Duodenal mucosa (tissue), 2 donors: ENCODE data around the gene USP48.

Experiments
- H3K27ac ChIP-seq: one replicate; pipeline ENCODE4 v1.7.0; 2013; ENCODE audit warnings: low read depth, low read length
- H3K27me3 ChIP-seq, 2 donors: one replicate each; pipeline ENCODE4 v1.7.0; 2013; ENCODE audit warnings: low read length in 2 of 2, control low read depth in 1 of 2; ENCODE audit not compliant: insufficient read depth in 2 of 2, control insufficient read depth in 1 of 2
- H3K36me3 ChIP-seq, 2 donors: one replicate each; pipeline ENCODE4 v1.7.0; 2013; ENCODE audit warnings: low read length in 2 of 2, control low read depth in 1 of 2; ENCODE audit not compliant: insufficient read depth in 2 of 2, control insufficient read depth in 1 of 2
- H3K4me1 ChIP-seq, 2 donors: one replicate each; pipeline ENCODE4 v1.7.0; 2013; ENCODE audit warnings: low read length in 2 of 2, control low read depth in 1 of 2; ENCODE audit not compliant: insufficient read depth in 2 of 2, control insufficient read depth in 1 of 2
- H3K4me3 ChIP-seq, 2 donors: one replicate each; pipeline ENCODE4 v1.7.0; 2013; ENCODE audit warnings: low read length in 2 of 2, low read depth in 1 of 2
- H3K9ac ChIP-seq, 2 donors: one replicate each; pipeline ENCODE4 v1.7.0; 2013; ENCODE audit warnings: low read length in 2 of 2, low read depth in 1 of 2
- H3K9me3 ChIP-seq, 2 donors: one replicate each; pipeline ENCODE4 v1.7.0; 2013; ENCODE audit warnings: low read length in 2 of 2, control low read depth in 1 of 2; ENCODE audit not compliant: control insufficient read depth in 1 of 2

The USP48 gene

GRCh38 chr1:21671915-21672314 lies 111.0 kb downstream of the USP48 start:
- H3K27ac ChIP-seq = no peak overlapping the region
- peaks cover 16 to 27% of the 10 kb centered on the region in 2 donors for H3K4me1 ChIP-seq
- H3K9ac ChIP-seq = no peak overlapping the region
- no peak overlapping the region for H3K4me3 ChIP-seq
- peaks cover 0 to under 1% of the 10 kb centered on the region in 2 donors for H3K36me3 ChIP-seq
- peaks cover 20 to 36% of the 10 kb centered on the region in 2 donors for H3K27me3 ChIP-seq
- H3K9me3 ChIP-seq = no peaks in the 10 kb centered on the region

DNA sequence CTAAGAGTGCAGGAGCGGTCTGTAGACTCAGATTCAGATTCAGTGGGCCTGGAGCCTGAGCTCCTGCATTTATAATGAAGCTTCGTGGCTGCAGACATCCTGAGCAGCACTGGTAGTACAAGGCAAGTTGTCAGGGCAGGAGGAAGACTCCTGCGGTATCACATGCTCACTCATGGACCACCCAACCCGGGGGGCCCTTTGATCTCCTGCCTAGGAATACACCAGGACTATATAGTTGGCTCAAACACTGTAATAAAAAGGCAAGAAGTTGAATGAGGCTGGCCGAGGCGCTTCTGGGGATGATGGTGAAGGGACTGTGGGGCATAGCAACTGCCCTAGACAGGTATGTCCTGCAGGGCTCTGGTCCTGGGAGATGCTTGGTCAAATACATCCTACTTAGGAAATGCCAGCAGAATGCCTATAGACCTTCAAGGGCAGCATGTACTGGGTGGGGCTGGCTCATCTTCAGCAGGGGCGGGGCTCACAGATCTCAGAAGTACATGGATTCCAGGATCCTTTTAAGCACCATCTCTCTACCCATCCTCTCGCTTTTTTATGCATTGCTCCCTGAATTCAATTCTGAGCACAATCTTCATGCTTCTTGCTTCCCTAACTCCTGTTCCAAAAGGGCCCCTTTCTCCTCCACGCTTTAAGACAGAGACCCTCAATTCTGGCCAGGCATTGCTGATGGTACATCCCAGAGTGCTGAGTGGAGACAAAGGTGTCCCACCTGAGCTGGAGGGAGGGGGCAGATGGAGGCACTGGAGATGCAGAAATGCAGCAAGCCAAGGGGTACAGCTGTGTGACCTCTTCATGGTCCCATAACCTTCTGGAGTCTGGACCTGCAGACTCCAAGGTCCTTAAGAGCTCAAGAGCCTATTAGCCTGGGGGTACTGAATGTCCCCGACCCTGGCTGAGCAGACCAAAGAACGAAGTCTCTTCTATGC lies 111.7 kb downstream of the USP48 start:
- H3K36me3 ChIP-seq = no peaks in the 10 kb centered on the region
- H3K27me3 ChIP-seq = peaks cover 20 to 43% of the 10 kb centered on the region in 2 donors

GRCh38 chr1:21670059-21670881 lies 112.7 kb downstream of the USP48 start:
- Histone ChIP-seq H3K27me3 (peaks cover 20 to 47% of the 10 kb centered on the region in 2 donors), H3K27ac (no peak overlapping the region), H3K9ac (no peak overlapping the region), H3K9me3 (no peaks in the 10 kb centered on the region), H3K36me3 (no peaks in the 10 kb centered on the region), H3K4me3 (peak overlapping the region in 1 of 2 donors; percentile 59), H3K4me1 (peaks cover 16 to 27% of the 10 kb centered on the region in 2 donors)

More for the DNA sequence above, 111.7 kb downstream of the USP48 start:
- Histone ChIP-seq H3K4me1 (peaks cover 16 to 27% of the 10 kb centered on the region in 2 donors), H3K4me3 (no peak overlapping the region), H3K27ac (no peak overlapping the region), H3K9ac (no peak overlapping the region), H3K9me3 (no peaks in the 10 kb centered on the region)

DNA sequence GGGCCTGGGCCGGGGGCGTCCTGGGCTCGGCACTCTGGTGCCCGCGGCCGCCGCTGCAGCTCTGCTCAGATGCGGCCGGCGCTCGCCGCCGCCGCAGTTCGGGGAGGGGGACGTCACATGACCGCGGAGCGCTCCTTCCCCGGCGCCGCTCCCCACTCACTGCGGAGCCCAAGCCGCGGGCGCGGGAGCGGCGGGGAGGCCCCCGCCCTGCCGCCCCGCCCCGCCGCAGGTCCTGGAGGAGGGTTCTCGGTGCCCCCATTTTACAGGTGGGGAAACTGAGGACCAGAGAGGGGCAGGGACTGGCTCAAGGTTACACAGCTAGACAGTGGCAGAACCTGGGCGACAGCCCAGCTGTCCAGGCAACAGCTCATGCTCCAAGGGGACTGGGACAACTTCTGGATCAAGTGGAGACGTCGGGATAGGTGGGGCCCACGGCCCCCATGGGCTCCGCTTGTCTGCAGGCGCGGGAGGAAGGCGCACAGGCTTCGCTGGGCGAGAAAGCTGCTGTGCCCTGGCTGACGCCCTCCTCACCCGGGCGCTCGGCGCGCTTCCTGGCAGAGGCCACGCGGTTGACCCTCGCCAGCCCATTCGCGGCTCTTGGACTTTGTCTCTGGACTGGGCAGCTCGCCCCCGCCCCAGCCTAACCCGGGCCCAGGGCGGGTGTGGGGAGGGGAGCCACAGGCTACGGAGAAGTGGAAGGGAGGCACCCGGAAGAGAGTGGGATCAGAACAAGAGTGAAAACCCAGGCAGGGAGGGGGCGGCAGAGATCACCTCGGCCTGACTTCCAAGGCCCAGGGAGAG lies 113.5 kb downstream of the USP48 start, which contains the start of gene RAP1GAP:
Gene RAP1GAP (minus strand): TSS at position 100 of the 801 bp plus-strand sequence. CDS start 49,325 bp downstream, outside the sequence.
- H3K9me3 ChIP-seq = no peaks in the 10 kb centered on the region
- peak within 1 kb of the TSS; percentile 59 to 64 for H3K4me3 ChIP-seq
- H3K9ac ChIP-seq = no peak within 1 kb of the TSS
- H3K27me3 ChIP-seq = peaks cover 20 to 54% of the 10 kb centered on the region in 2 donors
- peaks cover 16 to 27% of the 10 kb centered on the region in 2 donors for H3K4me1 ChIP-seq
- H3K36me3 ChIP-seq = no peaks in the 10 kb centered on the region
- H3K27ac ChIP-seq = no peak within 1 kb of the TSS

DNA sequence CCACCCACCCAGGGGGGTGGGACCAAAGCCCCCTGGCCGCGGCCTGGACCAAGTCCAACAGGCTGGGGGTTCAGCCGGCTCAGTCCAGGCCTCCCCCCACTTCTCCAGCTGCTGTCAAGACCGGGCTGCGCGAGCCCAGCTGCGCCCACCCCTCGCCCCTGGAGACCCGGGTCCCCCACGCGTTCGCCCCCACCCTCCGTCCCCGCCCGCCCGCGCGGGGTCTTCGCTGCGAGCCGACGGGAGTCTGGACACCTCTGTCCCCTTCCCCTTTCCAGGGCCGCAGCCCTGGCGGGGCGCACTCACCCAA lies 114.0 kb downstream of the USP48 start:
- Histone ChIP-seq H3K36me3 (no peaks in the 10 kb centered on the region), H3K4me3 (peak overlapping the region; percentile 59 to 64), H3K9ac (no peak overlapping the region), H3K9me3 (no peaks in the 10 kb centered on the region), H3K27me3 (peaks cover 20 to 54% of the 10 kb centered on the region in 2 donors), H3K4me1 (peaks cover 16 to 27% of the 10 kb centered on the region in 2 donors), H3K27ac (no peak overlapping the region)

- Histone ChIP-seq H3K9ac (no peak overlapping the region), H3K27me3 (peaks cover 20 to 54% of the 10 kb centered on the region in 2 donors), H3K4me3 (peak overlapping the region in 1 of 2 donors; percentile 64), H3K36me3 (no peaks in the 10 kb centered on the region), H3K4me1 (peaks cover 16 to 23% of the 10 kb centered on the region in 2 donors), H3K9me3 (no peaks in the 10 kb centered on the region), H3K27ac (no peak overlapping the region)
Measured at GRCh38 chr1:21668232-21668950, 114.6 kb downstream of the USP48 start.

DNA sequence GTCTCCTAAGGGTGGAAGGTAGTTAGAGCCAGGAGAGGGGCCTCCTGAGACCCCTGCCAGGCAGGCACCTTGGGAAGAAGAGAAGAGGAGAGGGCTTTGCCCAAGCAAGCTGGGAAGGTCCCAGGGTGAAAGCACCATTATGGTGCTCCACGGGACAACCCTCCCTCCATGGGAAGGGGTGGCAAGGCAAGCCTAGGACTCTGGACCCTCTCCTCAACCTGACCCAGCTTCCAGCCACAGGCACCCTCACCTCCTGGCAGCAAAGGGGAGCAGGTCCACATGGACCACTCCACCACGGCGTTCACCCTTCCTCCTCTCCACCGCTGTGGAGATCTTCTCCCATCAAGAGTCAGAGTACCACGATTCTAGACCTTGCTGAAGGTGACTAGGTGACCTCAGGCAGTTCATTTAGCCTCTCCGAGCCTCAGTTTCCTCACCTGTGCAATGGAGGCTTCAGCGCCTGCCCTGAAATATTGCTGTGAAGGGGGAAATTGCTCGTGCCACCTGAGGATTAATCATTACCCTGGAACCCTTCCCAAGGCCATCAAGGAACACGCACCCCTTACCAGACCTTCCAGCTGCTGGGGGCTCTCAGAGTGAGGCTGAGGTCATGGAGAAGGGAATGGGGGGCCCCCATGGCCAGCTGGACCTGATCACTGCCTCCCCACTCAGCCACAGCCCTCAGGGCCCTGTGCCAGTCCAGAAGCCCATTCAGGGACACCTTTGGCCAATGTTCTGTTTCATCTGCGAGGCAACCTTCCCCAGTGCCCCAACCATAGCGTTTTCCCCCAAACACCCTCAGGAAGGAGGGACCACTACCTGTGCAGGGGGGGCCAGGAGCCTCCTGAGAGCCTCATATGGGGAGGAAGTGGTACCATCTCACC lies 115.4 kb downstream of the USP48 start:
- peaks cover 20 to 54% of the 10 kb centered on the region in 2 donors for H3K27me3 ChIP-seq
- H3K9me3 ChIP-seq = no peaks in the 10 kb centered on the region
- no peak overlapping the region for H3K27ac ChIP-seq
- no peak overlapping the region for H3K9ac ChIP-seq
- peaks cover 10 to 20% of the 10 kb centered on the region in 2 donors for H3K4me1 ChIP-seq
- no peaks in the 10 kb centered on the region for H3K36me3 ChIP-seq
- H3K4me3 ChIP-seq = no peak overlapping the region

DNA sequence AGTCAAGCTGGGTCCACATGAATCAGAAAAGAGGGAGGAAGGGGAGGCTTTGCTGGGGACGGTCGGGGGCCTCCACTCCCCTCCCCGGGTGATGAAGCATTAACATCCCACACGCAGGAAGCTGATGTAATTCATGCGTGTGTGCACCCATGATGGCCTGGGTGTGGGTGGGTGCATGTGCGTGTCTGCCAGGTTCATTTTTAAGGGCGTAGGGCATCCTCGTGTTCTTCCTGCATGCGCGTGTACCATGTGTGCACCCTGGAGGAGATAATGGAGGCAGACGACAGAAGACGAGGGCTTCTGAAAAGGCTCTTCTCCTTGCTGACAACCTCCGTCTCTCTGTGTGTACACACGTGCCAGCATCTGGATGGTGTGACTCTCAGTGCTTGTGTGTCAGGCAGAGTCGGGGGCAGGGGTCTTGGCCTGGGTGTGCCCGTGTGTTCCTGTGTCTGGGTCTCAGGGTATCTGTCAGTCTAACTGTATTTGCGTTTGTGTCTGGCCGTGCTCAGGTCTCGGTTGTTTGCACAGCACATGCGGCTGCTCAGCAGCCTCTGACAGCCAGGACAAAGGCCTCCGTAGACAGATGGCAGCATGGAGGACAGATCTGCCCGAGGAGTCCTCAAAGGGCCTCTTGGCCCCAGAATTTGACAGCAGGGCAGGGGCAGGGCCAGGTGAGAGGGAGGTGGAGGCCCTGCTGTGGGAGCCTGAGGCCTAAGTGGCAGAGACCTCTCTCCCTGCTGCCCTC lies 116.2 kb downstream of the USP48 start:
- Histone ChIP-seq H3K36me3 (no peaks in the 10 kb centered on the region), H3K9me3 (no peaks in the 10 kb centered on the region), H3K27ac (no peak overlapping the region), H3K9ac (no peak overlapping the region), H3K27me3 (peaks cover 20 to 54% of the 10 kb centered on the region in 2 donors), H3K4me3 (no peak overlapping the region), H3K4me1 (peaks cover 10 to 20% of the 10 kb centered on the region in 2 donors)
